SK-N-SH treated with all-trans-retinoic acid at 6 μM for 48 hours (cell line): ENCODE measurements around the gene CHSY3.

Experiments
- ATAC-seq: fragments of 200-7000 bp; cut with Tn5 transposase; 3 replicates; pipeline ENCODE4 v1.9.1; 2020; ENCODE audit warnings: mild to moderate bottlenecking, moderate library complexity
- CSDC2 ChIP-seq: fragments of 250-450 bp; sonication (Bioruptor Pico); IDR thresholded peaks from 2 replicates; pipeline ENCODE4 v1.5.0; 2020; ENCODE audit warnings: mild to moderate bottlenecking, moderate library complexity
- ESRRG ChIP-seq: fragments of 250-450 bp; sonication (Bioruptor Pico); IDR thresholded peaks from 2 replicates; pipeline ENCODE4 v1.6.1; 2021; ENCODE audit warnings: mild to moderate bottlenecking
- GLIS3 ChIP-seq: fragments of 250-450 bp; sonication (Bioruptor Pico); IDR thresholded peaks from 2 replicates; pipeline ENCODE4 v1.5.0; 2020; ENCODE audit warnings: mild to moderate bottlenecking, moderate library complexity
- ISL1 ChIP-seq: fragments of 250-450 bp; sonication (Bioruptor Pico); IDR thresholded peaks from 2 replicates; pipeline ENCODE4 v2.1.2; 2022; ENCODE audit warnings: mild to moderate bottlenecking, moderate library complexity
- OSR1 ChIP-seq: fragments of 250-450 bp; sonication (Bioruptor Pico); IDR thresholded peaks from 2 replicates; pipeline ENCODE4 v1.8.0; 2022; ENCODE audit warnings: moderate library complexity, mild to moderate bottlenecking, inconsistent platforms
- PPARA ChIP-seq: fragments of 250-450 bp; sonication (Bioruptor Pico); IDR thresholded peaks from 2 replicates; pipeline ENCODE4 v1.5.0; 2020; ENCODE audit warnings: mild to moderate bottlenecking, borderline replicate concordance
- RARB ChIP-seq: fragments of 250-450 bp; sonication (Bioruptor Pico); IDR thresholded peaks from 2 replicates; pipeline ENCODE4 v1.8.0; 2021; ENCODE audit warnings: mild to moderate bottlenecking, moderate library complexity
- SNAI2 ChIP-seq: fragments of 250-450 bp; sonication (Bioruptor Pico); IDR thresholded peaks from 2 replicates; pipeline ENCODE4 v1.5.0; 2020; ENCODE audit warnings: mild to moderate bottlenecking, moderate library complexity
- TOX ChIP-seq: fragments of 250-450 bp; sonication (Bioruptor Pico); IDR thresholded peaks from 2 replicates; pipeline ENCODE4 v1.8.0; 2021; ENCODE audit warnings: mild to moderate bottlenecking, moderate library complexity, borderline replicate concordance
- ZC3H10 ChIP-seq: fragments of 250-450 bp; sonication (Bioruptor Pico); IDR thresholded peaks from 2 replicates; pipeline ENCODE4 v1.5.1; 2021; ENCODE audit warnings: mild to moderate bottlenecking, moderate library complexity
- ZFP30 ChIP-seq: fragments of 450-650 bp; formaldehyde crosslinking; IDR thresholded peaks from 2 replicates; pipeline ENCODE4 v1.5.0; 2022; ENCODE audit warnings: mild to moderate bottlenecking, moderate library complexity
- ZNF565 ChIP-seq: fragments of 450-650 bp; formaldehyde crosslinking; conservative IDR thresholded peaks from 2 replicates; pipeline ENCODE4 v1.5.0; 2020; ENCODE audit warnings: low read depth, mild to moderate bottlenecking, moderate library complexity
- ZNF70 ChIP-seq: fragments of 450-650 bp; formaldehyde crosslinking; IDR thresholded peaks from 2 replicates; pipeline ENCODE4 v1.5.0; 2020; ENCODE audit warnings: mild to moderate bottlenecking, moderate library complexity
- ZNF8 ChIP-seq: fragments of 450-650 bp; formaldehyde crosslinking; IDR thresholded peaks from 2 replicates; pipeline ENCODE4 v1.5.0; 2020; ENCODE audit warnings: mild to moderate bottlenecking, moderate library complexity
- TF ChIP-seq, protein P1 (sequence below): fragments of 250-450 bp; sonication (Bioruptor Pico); IDR thresholded peaks from 2 replicates; pipeline ENCODE4 v1.5.1; 2021; ENCODE audit warnings: mild to moderate bottlenecking, moderate library complexity
- TF ChIP-seq, protein P2 (sequence below): fragments of 250-450 bp; sonication (Bioruptor Pico); IDR thresholded peaks from 2 replicates; pipeline ENCODE4 v1.5.1; 2020; ENCODE audit warnings: low read depth, mild to moderate bottlenecking, moderate library complexity
- TF ChIP-seq, protein P3 (sequence below): fragments of 250-450 bp; sonication (Bioruptor Pico); IDR thresholded peaks from 2 replicates; pipeline ENCODE4 v1.8.0; 2021; ENCODE audit warnings: low read depth, mild to moderate bottlenecking, moderate library complexity, borderline replicate concordance
- TF ChIP-seq, protein P4 (sequence below): fragments of 250-450 bp; sonication (Bioruptor Pico); IDR thresholded peaks from 2 replicates; pipeline ENCODE4 v1.8.0; 2020; ENCODE audit warnings: mild to moderate bottlenecking, moderate library complexity, borderline replicate concordance

The CHSY3 gene

DNA sequence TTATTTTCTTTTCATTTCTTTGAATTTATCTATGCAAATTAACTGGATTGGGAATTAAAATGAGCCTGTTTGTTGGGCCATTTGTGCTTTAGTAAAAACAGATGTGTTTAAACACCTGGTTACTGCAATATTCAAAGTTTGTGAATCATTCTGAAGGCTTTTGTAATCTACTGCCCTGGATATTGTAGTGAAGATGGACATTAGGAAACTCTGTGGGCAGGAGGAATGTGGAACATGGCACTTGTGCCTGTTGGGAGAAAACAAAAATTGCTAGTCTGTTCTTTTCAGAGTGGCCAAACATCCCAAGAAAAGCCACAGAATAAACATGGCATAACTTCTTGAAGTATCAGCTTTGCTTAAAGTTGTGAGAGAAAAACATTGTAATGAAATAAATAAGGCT is 40.8 kb downstream of the CHSY3 start (continued):
- TF ChIP-seq, protein P1, sequence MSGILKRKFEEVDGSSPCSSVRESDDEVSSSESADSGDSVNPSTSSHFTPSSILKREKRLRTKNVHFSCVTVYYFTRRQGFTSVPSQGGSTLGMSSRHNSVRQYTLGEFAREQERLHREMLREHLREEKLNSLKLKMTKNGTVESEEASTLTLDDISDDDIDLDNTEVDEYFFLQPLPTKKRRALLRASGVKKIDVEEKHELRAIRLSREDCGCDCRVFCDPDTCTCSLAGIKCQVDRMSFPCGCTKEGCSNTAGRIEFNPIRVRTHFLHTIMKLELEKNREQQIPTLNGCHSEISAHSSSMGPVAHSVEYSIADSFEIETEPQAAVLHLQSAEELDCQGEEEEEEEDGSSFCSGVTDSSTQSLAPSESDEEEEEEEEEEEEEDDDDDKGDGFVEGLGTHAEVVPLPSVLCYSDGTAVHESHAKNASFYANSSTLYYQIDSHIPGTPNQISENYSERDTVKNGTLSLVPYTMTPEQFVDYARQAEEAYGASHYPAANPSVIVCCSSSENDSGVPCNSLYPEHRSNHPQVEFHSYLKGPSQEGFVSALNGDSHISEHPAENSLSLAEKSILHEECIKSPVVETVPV = no peak
- no peak for TF ChIP-seq ZFP30 (CRISPR knock-in tag)
- no peak for TF ChIP-seq ZC3H10 (CRISPR knock-in tag)

DNA sequence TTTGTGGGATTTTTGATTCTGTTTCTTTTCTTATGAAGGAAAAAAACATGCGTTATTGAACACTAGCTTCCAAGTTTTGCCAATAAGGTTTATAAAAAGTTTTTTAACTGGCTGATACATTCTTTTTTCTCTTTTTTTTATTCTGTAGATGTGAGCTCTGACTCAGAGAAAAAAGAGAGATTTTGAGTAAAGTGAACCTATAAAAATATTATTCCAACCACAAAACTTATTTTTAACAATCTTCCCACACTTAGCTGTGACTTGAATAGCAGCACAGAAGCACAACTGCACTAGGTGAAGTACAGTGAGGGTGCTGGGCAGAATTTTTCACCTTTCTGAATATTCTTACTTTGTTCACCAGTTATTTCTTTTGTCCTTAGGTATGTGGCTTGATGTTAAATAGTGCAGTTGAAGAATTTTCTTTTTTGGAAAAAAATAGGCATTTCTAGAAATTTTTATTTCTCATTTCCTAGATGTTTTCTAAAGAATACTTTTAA is 41.6 kb downstream of the CHSY3 start:
- no peak for ATAC-seq
- TF ChIP-seq CSDC2 = no peak
- no peak for TF ChIP-seq ZNF565 (CRISPR knock-in tag)
- TF ChIP-seq PPARA (CRISPR knock-in tag) = no peak
- TF ChIP-seq ZFP30 (CRISPR knock-in tag) = no peak
- TF ChIP-seq, protein P2, sequence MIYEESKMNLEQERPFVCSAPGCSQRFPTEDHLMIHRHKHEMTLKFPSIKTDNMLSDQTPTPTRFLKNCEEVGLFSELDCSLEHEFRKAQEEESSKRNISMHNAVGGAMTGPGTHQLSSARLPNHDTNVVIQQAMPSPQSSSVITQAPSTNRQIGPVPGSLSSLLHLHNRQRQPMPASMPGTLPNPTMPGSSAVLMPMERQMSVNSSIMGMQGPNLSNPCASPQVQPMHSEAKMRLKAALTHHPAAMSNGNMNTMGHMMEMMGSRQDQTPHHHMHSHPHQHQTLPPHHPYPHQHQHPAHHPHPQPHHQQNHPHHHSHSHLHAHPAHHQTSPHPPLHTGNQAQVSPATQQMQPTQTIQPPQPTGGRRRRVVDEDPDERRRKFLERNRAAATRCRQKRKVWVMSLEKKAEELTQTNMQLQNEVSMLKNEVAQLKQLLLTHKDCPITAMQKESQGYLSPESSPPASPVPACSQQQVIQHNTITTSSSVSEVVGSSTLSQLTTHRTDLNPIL (CRISPR knock-in tag) = no peak
- TF ChIP-seq, protein P1 = no peak
- no peak for TF ChIP-seq TOX (CRISPR knock-in tag)
- TF ChIP-seq RARB (CRISPR knock-in tag) = no peak

DNA sequence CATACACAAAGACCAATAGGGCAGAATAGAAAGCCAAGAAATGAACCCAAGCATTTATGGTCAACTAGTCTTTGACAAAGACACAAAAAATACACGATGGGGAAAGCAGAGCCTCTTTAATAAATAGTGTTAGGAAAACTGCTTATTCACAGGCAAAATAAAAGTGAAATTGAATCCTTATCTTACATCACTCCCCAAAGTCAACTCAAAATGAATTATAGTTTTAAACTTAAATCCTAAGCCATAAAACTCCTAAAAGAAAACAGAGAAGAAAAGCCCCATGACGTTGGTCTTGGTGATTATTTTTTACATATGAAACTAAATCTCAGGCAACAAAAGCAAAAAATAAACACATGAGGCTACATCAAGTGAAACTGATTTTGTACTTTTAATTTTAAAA is 46.8 kb downstream of the CHSY3 start:
- no peak for ATAC-seq
- TF ChIP-seq OSR1 (CRISPR knock-in tag) (no peak), ESRRG (no peak), RARB (CRISPR knock-in tag) (no peak)
- TF ChIP-seq, protein P1 = no peak

DNA sequence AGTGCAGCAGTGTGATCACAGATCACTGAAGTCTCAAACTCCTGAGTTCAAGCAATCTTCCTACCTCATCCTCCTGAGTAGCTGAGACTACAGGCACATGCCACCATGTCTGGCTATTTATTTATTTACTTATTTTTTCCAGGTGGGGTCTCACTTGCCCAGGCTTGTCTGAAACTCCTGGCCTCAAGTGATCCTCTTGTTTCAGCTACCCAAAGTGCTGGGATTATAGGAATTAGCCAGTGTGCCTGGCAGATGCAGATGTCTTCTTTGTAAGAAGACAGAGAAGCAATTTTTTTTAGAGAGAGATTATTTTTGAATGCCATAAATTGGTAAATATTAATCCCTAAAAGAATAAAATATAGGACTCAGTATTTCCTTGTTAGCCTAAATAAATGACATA is 54.3 kb downstream of the CHSY3 start:
- no peak for ATAC-seq

More for the DNA sequence above, 54.3 kb downstream of the CHSY3 start:
- TF ChIP-seq PPARA (CRISPR knock-in tag) (no peak), OSR1 (CRISPR knock-in tag) (no peak), ZC3H10 (CRISPR knock-in tag) (no peak), ZNF70 (CRISPR knock-in tag) (no peak), RARB (CRISPR knock-in tag) (no peak), CSDC2 (no peak), ZNF8 (CRISPR knock-in tag) (no peak), SNAI2 (CRISPR knock-in tag) (no peak), GLIS3 (no peak), ISL1 (no peak), ZFP30 (CRISPR knock-in tag) (no peak)
- TF ChIP-seq, protein P1 = no peak
- TF ChIP-seq, protein P3, sequence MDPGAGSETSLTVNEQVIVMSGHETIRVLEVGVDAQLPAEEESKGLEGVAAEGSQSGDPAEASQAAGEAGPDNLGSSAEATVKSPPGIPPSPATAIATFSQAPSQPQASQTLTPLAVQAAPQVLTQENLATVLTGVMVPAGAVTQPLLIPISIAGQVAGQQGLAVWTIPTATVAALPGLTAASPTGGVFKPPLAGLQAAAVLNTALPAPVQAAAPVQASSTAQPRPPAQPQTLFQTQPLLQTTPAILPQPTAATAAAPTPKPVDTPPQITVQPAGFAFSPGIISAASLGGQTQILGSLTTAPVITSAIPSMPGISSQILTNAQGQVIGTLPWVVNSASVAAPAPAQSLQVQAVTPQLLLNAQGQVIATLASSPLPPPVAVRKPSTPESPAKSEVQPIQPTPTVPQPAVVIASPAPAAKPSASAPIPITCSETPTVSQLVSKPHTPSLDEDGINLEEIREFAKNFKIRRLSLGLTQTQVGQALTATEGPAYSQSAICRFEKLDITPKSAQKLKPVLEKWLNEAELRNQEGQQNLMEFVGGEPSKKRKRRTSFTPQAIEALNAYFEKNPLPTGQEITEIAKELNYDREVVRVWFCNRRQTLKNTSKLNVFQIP (CRISPR knock-in tag) = no peak
- TF ChIP-seq, protein P2 (CRISPR knock-in tag) = no peak
- TF ChIP-seq, protein P4, sequence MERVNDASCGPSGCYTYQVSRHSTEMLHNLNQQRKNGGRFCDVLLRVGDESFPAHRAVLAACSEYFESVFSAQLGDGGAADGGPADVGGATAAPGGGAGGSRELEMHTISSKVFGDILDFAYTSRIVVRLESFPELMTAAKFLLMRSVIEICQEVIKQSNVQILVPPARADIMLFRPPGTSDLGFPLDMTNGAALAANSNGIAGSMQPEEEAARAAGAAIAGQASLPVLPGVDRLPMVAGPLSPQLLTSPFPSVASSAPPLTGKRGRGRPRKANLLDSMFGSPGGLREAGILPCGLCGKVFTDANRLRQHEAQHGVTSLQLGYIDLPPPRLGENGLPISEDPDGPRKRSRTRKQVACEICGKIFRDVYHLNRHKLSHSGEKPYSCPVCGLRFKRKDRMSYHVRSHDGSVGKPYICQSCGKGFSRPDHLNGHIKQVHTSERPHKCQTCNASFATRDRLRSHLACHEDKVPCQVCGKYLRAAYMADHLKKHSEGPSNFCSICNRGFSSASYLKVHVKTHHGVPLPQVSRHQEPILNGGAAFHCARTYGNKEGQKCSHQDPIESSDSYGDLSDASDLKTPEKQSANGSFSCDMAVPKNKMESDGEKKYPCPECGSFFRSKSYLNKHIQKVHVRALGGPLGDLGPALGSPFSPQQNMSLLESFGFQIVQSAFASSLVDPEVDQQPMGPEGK (CRISPR knock-in tag) = no peak
